ENCODE data around the gene NINJ2. TPM values are rescaled to one million over a fixed set of nuclear protein-coding genes. Genes with fewer than 3 reads are reported as not detected.

Gene NINJ2
- total RNA-seq, 1 experiment from 2014 or later: 0.24 TPM

DNA sequence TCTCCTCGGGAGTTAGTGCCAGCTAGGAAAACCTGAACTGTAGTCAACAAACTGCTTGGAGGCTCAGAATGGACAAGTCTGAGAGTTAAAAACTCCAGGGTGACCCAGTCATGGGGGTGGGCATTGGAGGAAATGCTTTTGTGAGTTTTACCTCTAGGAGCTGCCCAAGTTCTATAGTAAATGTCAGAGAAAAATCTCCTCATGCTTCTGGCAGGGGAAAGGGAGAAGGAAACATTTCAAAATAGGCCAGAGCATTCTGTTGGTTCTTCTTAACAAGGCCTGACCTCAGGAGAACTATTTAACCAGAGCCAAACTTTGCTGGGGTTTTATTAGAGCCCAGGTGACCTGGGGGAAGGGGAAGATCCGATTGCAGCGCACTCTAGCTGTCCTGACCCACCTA is 12.3 kb downstream of the NINJ2 start:
- H3K23me2 ChIP-seq (ENCODE audit: insufficient read length, low read depth, low read length, poor library complexity, severe bottlenecking): no peaks in the 10 kb centered on the region
- no peak overlapping the region for H3K18ac ChIP-seq (ENCODE audit: insufficient read length, low read depth, low read length)
- H3K79me1 ChIP-seq (ENCODE audit: insufficient read depth, low read depth, low read length, poor library complexity, severe bottlenecking): no peaks in the 10 kb centered on the region
- no peak overlapping the region for H2BK15ac ChIP-seq (ENCODE audit: low read depth, low read length)
- no peak overlapping the region for H3K4ac ChIP-seq (ENCODE audit: low read depth, low read length)
- H3K79me2 ChIP-seq (ENCODE audit: insufficient read depth, low read length): no peaks in the 10 kb centered on the region
- no peak overlapping the region for H2BK12ac ChIP-seq (ENCODE audit: insufficient read length, low read depth, low read length)
- no peaks in the 10 kb centered on the region for H3K9me3 ChIP-seq (ENCODE audit: control insufficient read depth, low read depth, low read length)
- H3K27me3 ChIP-seq (ENCODE audit: insufficient read depth, low read length): no peaks in the 10 kb centered on the region
- no peak overlapping the region for H3K56ac ChIP-seq (ENCODE audit: insufficient read length, low read depth, low read length)
- H2AK5ac ChIP-seq (ENCODE audit: insufficient read length, low read length): no peak overlapping the region
- Mint-ChIP-seq H3K27me3 (ENCODE audit: low read depth) (no peaks in the 10 kb centered on the region), H3K36me3 (ENCODE audit: insufficient read depth in 1 of 3, low read depth in 3 of 3) (no peaks in the 10 kb centered on the region), H3K9me3 (no peaks in the 10 kb centered on the region), H3K4me1 (no peaks in the 10 kb centered on the region), H3K27ac (no peak overlapping the region; a peak in 1 of 7 replicates), H3K4me3 (no peak overlapping the region)
- no peak overlapping the region for H3T11ph ChIP-seq (ENCODE audit: low read length)
- H4K91ac ChIP-seq (ENCODE audit: insufficient read length, low read depth, low read length): no peak overlapping the region
- no peak overlapping the region for H4K8ac ChIP-seq (replicated peaks; ENCODE audit: insufficient read length, low read depth, low read length)
- H2BK120ac ChIP-seq (ENCODE audit: low read depth, low read length, poor library complexity, severe bottlenecking): no peak overlapping the region
- no peak overlapping the region for H4K5ac ChIP-seq (ENCODE audit: insufficient read length, low read depth, low read length)
- H3K27ac ChIP-seq (ENCODE audit: insufficient read length, low read depth, low read length): no peak overlapping the region
- H3K23ac ChIP-seq (ENCODE audit: insufficient read length, low read depth, low read length): no peak overlapping the region
- no peaks in the 10 kb centered on the region for H4K20me1 ChIP-seq (ENCODE audit: control insufficient read depth, insufficient read depth, insufficient read length)
- H3K14ac ChIP-seq (ENCODE audit: insufficient read depth, low read length): no peak overlapping the region
- H3K9ac ChIP-seq (ENCODE audit: extremely low read depth, insufficient read length, low read length): no peak overlapping the region
- H2BK5ac ChIP-seq (ENCODE audit: insufficient read length, low read length): no peak overlapping the region
- no peak overlapping the region for H2BK20ac ChIP-seq (ENCODE audit: low read depth, low read length, poor library complexity, severe bottlenecking)
- WGBS (ENCODE audit: extremely low coverage, insufficient read length, low lambda C conversion rate): no CpG with 5 or more reads among the region's 3 CpGs
- no peak for DNase-seq
- no peak overlapping the region for H3K4me2 ChIP-seq (ENCODE audit: insufficient read depth, insufficient read length, low read length)
- H2AFZ ChIP-seq (ENCODE audit: low read length): no peak overlapping the region
- no peaks in the 10 kb centered on the region for H3K4me1 ChIP-seq (ENCODE audit: insufficient read depth, low read length)
- TF ChIP-seq, protein P1, sequence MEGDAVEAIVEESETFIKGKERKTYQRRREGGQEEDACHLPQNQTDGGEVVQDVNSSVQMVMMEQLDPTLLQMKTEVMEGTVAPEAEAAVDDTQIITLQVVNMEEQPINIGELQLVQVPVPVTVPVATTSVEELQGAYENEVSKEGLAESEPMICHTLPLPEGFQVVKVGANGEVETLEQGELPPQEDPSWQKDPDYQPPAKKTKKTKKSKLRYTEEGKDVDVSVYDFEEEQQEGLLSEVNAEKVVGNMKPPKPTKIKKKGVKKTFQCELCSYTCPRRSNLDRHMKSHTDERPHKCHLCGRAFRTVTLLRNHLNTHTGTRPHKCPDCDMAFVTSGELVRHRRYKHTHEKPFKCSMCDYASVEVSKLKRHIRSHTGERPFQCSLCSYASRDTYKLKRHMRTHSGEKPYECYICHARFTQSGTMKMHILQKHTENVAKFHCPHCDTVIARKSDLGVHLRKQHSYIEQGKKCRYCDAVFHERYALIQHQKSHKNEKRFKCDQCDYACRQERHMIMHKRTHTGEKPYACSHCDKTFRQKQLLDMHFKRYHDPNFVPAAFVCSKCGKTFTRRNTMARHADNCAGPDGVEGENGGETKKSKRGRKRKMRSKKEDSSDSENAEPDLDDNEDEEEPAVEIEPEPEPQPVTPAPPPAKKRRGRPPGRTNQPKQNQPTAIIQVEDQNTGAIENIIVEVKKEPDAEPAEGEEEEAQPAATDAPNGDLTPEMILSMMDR (conservative IDR thresholded peaks at IDR 0.05): no peak; the same call in 2 of the 3 replicates

Data from H9 (cell line).